ENCODE measurements around the gene PEX13. TPM values are rescaled to one million over a fixed set of nuclear protein-coding genes. Genes with fewer than 3 reads are reported as not detected.

PEX13 gene
- total RNA-seq, 2 donors from 2014 or later: 18.2 to 19.8 TPM

GRCh38 chr2:61100801-61101200, 83.3 kb downstream of the PEX13 start:
- Histone ChIP-seq H3K36me3 (replicated peaks in 1 of 2; ENCODE audit: insufficient read depth in 1 of 2, low read depth in 2 of 2) (no peaks in the 10 kb centered on the region), H3K27ac (no peak overlapping the region), H3K9me3 (no peaks in the 10 kb centered on the region), H3K4me1 (no peaks in the 10 kb centered on the region), H3K27me3 (no peaks in the 10 kb centered on the region), H3K4me3 (no peak overlapping the region)
- WGBS, 2 donors: 95 to 99% methylated on average over 4 of the region's 4 CpGs
- no peak for DNase-seq
- no peak for ATAC-seq
- intact Hi-C loops (cut with DNase I): no loop called here
- TF ChIP-seq POLR2A (IDR thresholded peaks at IDR 0.05) (no peak), CTCF (IDR thresholded peaks at IDR 0.05) (no peak)

Small RNAs within 50 kb of the gene (small RNA-seq; reads per million reads assigned to genes)
- gene RNA5SP95: not detected

Other genes starting within 250 kb of the PEX13 start
- gene REL, start 136.1 kb upstream of the PEX13 start, total RNA-seq: 10 to 100 TPM; 10.4 to 11.2 TPM
- gene PUS10, start 535 bp downstream of the PEX13 start, total RNA-seq: 10 to 100 TPM in 1 of 2 donors, 1 to 10 TPM in 1; 3.6 to 15.6 TPM
- gene SANBR, start 48.2 kb downstream of the PEX13 start, total RNA-seq: 1 to 10 TPM; 5.2 to 6.9 TPM
- 10 to 100 TPM in 1 of 2 donors, 1 to 10 TPM in 1; 3.9 to 25.7 TPM for gene C2orf74, start 144.5 kb downstream of the PEX13 start, total RNA-seq